Measurements from ENCODE around the gene UBL4A. TPM values are rescaled to one million over a fixed set of nuclear protein-coding genes. Genes with fewer than 3 reads are reported as not detected.

Gene UBL4A
- total RNA-seq, 1 donor from 2014 or later: 48.4 TPM

DNA sequence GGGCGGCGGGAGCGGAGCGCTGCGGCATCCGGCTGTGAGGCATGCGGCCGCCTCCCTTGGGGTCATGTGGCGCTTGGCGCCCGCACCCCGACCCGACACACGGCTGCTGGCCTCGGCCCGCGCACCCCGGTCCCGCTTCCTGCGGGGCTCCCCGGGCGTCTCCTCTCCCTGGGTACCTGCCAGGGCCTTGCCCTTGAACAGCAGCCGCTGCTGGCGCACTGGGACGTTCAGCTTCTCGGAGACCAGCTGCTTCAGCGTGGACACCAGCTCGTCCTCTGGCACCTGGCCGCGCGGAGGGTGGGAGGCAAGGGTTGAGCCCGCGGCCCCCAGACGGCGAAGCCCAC is 391 bp downstream of the UBL4A start:
- intact Hi-C loops (cut with DNase I): loop anchor here (5.0 kb wide), 1 partner anchor 49 kb away; the partner anchor contains the start of gene GDI1
- DNase-seq (ENCODE audit: low spot score): no peak

DNA sequence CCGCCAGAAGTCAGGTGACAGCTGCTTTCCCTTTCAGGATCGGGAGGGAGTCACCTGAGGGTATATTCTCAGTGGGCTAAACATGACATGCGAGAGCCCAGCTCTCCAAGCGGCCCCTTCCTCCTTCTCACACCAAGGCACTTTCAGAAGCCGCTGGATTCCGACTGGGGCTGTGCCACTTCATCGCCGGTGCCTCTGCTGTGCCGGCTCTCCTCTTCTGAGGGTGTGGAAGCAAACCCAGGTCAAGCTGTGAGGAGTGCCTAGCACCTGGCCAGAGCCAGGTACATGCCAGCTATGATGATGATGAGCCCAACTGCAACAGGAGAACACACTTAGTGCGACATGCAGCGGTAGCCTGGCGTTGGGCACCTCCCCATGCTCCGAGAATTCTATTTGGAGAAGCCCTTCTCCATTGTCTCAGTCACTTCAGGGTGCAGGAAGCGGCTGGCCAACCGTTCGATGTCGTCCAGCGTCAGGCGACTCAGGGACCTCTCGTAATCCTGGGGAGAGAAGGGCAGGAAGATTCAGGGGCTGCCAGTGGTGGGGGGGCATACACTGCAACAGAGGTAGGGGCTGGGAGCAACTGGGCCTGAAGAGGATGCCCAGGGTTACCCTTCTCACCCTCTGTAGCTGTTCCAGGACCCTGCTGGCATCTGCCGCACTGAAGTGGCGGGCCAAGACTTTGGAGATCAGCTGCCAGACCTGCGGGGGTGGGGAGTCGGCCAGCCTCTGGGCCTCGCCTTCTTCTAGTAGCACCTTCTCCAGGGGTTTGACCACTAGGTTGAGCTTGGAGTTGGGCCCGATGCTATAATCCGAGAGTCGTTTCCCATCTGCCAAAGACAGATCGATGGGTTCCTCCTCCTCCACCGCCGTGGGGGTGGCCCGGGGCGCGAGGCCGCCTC is 1.0 kb downstream of the UBL4A start:
- no peak for DNase-seq (ENCODE audit: low spot score)
- intact Hi-C loops (cut with DNase I): loop anchor here (5.0 kb wide), 1 partner anchor 48 kb away; the partner anchor contains the start of gene GDI1

DNA sequence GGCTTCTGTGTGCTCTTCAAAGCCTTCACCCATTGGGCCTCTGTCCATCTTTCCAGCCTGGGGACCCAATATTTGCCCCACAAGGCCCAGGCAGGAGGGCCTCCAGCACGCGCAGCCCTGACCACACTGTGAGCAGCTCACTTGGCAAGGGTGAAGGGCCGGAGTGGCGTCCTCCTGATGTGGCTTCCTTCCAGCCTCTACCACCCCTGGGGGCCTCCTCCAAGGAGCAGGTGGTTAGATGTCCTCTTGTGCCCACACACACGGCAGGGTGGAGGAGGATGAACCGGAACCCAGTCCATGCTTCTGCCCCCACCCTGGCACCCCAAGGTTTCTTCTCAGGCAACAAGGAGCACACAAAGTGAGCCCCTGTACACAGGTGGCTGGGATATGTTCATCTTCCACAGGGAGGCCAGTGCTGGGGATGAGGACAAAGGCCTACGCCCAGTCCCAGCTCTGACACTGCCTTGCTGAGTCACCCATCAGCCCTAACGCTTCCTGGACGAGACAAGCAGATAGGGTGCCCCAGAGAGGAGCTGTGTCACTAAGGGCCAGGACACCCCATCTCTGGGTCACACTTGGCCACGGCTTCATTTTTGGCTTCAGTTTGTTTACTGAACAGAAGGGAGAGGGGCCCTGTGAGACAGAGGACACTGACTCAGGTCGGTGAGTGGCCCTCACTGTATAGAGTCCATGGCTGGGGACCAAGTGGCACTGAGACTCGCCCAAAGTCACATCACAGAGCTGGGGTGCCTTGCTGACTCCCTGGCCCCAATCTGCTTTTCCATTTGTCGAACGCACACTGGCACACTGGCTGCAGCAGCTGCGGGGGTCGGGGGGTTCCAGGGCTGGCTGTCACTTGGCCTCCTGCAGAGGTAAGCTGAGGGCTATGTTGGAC is 1.9 kb downstream of the UBL4A start:
- no peak for DNase-seq (ENCODE audit: low spot score)
- intact Hi-C loops (cut with DNase I): loop anchor here (5.0 kb wide), 1 partner anchor 47 kb away; the partner anchor contains the start of gene GDI1

DNA sequence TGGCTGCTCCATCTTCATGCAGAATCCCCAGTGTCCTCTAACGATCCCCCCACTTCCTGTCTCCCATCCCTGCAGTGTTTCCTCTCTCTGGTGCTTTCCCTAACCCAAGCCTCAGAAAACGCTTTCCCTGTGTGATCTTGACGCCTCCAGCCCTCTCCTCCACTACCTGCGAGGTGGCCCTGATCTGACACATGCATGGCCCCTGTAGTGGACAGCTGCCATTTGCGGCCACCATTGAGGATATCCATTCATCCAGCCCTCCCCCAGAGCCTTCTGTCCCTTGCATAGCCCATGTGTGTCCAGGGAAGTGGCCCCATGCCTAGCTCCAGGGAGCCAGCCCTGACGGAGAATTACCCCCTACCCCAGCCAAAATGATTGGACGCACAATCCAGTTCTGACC is 3.1 kb downstream of the UBL4A start:
- intact Hi-C loops (cut with DNase I): no loop called here
- no peak for DNase-seq (ENCODE audit: low spot score)

DNA sequence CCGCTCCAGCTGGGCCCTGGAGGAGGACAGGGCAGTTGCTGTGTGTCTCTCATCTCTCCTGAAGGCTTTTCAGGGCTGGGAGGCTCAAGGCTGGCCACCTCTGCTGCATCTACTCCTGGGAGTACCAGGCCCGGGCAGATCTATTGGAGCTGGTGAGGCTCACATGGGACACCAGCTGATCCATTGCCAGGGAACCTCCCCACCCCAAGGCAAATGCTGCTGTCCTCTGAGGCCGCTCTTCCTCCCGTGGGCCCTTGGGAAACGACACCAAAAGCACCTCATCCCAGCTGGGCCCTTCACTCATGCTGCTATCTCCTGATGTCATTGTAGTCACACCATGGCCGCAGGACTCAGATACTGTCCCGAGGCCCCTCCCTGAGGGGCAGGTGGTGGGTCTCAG is 3.6 kb downstream of the UBL4A start:
- intact Hi-C loops (cut with DNase I): no loop called here
- no peak for DNase-seq (ENCODE audit: low spot score)

DNA sequence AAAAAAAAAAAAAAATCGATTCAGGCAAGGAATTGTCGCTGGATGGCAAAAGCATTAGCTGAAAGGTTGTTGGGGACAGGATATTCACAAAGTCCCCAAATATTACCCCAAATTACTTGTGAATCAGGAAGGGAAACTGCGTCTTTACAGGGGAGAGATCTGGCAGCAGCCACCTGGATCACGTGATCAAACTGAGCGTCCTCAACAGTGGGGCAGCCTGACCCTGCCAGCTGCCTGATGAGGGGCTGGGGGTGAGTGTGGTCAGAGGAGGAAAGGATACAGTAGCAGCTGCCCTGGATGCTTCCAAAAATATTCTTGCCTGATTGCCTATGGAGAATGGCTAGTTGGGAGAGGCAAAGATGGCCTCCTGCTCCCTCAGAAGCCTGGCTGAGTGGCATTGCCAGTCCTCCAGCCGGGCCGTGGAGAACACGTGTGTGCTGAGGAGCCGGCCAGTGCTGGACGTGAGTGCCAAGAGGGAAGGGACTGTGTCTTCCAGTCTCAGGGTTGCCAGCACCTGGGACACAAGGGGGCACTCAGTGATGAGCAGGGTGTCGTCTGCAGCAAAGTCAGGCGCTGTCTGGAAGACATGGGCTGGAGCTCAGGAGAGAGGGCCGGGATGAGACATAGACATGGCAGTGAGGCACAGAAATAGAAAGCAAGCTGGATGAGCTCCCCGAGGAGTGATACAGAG is 4.4 kb downstream of the UBL4A start:
- intact Hi-C loops (cut with DNase I): no loop called here
- no peak for DNase-seq (ENCODE audit: low spot score)

DNA sequence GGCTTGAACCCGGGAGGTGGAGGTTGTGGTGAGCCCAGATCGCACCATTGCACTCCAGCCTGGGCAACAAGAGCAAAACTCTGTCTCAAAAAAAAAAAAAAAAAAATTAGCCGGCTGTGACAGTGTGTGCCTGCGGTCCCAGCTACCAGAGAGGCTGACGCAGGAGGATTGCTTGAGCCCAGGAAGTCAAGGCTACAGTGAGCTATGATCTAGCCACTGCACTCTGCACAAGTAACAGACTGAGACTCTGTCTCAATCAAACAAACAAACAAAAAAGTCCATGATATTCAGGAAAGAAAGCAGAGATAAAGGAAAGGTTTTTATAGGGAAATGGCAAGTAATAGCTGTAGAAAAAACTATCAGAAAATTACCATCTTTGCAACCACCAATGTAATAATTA is 5.2 kb downstream of the UBL4A start:
- intact Hi-C loops (cut with DNase I): no loop called here
- DNase-seq (ENCODE audit: low spot score): no peak

DNA sequence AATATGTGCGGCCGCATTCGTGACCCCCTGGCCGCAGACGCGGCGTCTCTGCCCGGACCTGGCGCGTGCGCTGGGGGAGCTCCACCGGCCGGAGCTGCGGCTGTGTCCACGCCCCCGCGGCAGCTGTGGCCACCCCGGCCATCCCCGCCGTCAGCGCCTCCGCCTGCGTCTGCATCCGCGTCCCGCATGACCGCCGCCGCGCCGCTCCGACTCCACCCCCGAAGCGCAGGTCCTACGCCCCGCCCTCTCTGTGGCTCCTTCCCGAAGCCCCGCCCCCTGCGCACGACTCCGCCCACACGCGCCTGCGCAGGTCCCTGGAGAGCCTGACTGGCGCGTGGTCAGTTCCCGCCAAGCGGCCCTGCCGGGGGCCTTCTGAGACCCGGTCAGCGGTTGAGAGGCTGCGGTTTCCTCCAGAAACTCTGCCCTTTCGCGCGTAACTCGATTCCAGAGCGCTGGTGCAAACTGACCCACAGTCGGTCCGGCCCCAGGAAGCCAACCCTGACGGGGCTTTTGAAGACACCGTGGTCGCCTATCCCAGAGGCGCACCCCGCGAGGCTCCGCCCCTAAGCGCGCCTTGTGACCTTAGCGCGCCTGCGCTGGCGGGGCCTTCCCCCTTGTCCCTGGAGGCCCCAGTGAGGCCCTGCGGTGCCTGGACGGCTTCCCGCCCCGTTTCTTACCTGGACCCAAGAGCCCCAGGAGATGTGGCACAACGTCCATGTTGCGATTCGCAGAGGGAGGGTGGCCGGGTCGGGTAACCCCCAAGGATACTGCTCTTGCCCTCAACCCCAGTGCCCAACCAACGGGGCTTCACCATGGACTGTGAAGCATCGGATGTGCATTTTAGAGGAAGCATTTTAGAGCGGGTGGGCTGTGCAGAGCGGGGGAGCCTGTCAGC is 7.4 kb downstream of the UBL4A start, which contains the start of gene LAGE3:
LAGE3 (minus strand) TSS at position 554 of the 895 bp plus-strand sequence; CDS start at position 188, 366 bp downstream.
- DNase-seq (ENCODE audit: low spot score): peak; percentile 97
- intact Hi-C loops (cut with DNase I): loop anchor here (2.0 kb wide), 1 partner anchor 34 kb away; the partner anchor contains the start of gene FAM50A

DNA sequence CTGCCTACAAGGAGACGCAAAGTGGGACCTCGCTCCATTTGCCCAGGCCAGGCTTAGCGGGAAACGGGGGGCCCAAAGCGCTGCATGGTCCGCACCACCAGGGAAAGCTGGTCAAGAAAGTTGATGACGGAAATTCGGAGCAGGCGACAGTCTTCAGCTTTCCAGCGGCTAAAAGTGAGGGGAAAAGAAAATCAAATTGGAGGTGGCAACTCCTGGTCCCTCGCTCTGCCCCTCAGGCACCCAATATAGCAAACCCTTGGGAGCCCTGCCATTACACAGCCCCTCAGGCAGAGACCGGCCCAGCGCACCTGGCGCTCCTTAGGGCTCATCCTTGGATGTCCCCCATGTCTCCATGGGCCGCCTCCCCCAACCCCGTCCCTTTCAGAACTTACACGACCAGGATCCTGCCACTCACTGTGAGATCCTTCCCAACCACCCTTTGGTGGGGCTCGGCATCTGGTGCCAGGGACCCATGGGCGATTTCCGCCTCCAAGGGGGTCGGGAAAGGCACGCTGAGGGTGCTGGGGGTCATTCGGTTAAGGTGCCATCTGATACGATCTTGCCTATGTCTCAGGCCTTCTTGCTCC is 8.4 kb downstream of the UBL4A start:
- no peak for DNase-seq (ENCODE audit: low spot score)
- intact Hi-C loops (cut with DNase I): loop anchor here (2.0 kb wide), 1 partner anchor 33 kb away; the partner anchor contains the start of gene FAM50A

DNA sequence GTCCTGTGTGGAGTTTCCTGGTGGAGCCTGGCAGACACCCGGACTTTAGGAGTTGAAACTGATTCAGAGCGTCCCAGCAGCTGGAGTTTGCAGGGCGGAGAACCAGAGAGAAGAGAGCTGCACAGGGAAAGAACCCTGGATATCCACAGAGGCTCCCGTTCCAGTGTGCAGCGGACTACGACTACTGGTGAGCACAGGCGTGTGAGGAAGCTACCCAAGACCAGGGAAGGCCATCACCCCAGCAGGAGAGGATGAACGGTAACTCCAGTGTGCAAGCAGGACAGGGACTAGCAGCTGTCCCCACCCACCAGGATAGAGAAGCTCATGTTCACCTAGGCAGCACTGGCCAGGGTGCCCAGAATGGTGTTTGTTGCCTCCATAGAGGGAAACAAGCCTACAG is 9.6 kb downstream of the UBL4A start:
- intact Hi-C loops (cut with DNase I): no loop called here
- DNase-seq (ENCODE audit: low spot score): no peak

DNA sequence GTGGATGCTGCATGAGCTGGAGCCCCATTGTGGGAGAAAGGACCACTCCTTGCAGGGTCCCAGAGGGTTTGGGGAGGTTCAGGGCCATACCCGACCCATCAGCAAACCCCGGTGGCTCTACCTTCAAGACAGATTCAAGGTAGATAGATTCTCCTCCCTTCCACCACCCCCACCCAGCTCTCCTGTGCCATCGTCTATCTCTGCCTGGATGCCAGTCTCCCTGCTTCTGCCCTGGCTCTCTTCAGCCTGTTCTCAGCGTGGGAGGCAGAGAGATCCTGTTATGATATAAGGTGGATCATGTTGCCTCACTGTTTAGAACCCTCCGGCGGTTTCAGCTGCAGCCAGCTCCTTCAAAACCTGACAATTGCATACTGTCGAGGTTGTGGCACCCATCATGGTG is 12.7 kb downstream of the UBL4A start:
- intact Hi-C loops (cut with DNase I): no loop called here
- DNase-seq (ENCODE audit: low spot score): no peak

DNA sequence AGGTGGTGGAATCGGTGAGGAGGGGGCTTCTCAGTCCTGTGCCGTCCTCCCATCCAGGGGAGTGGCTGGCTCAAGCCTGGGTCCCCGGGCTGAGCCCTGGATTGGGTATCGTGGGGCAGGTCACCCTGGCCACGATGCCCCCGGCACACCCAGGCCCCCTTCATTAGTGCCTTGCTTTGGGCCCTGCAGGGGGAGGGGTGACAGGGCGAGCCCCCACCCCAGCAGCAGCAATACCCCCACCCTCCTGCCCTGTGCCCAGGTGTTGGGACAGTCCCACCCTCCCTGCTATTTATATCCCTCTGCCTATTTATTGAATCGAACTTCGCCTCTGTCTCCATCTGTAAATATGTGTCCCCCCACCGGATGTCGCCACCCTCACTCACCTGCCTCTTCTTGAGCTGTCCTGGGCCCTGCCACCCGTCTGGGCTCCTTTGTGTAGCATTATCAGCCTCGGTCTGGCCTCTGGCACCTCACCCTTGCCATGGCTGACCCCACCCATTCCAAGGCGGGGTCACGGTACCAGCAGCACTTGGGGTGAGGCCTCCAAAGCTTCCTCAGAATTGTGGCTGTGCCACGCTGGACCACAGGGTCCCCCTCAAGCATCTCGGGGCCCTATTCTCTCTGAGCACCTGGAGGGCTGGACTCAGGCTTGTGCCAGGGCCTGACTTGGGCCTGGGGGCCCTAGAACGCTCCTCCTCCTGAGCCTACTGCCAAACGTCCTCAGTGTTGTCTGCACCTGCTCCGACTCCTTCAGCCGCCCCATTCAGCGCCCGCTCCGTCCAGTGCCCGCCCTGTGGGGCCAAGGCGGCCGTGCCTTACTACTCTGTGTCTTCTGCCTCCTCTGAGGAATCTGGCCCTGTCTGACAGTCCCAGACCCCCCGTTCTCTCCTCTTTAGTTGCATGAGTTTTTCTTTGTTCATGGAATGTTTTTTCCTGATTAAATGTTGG is 13.5 kb downstream of the UBL4A start:
- DNase-seq (ENCODE audit: low spot score): no peak
- intact Hi-C loops (cut with DNase I): no loop called here

DNA sequence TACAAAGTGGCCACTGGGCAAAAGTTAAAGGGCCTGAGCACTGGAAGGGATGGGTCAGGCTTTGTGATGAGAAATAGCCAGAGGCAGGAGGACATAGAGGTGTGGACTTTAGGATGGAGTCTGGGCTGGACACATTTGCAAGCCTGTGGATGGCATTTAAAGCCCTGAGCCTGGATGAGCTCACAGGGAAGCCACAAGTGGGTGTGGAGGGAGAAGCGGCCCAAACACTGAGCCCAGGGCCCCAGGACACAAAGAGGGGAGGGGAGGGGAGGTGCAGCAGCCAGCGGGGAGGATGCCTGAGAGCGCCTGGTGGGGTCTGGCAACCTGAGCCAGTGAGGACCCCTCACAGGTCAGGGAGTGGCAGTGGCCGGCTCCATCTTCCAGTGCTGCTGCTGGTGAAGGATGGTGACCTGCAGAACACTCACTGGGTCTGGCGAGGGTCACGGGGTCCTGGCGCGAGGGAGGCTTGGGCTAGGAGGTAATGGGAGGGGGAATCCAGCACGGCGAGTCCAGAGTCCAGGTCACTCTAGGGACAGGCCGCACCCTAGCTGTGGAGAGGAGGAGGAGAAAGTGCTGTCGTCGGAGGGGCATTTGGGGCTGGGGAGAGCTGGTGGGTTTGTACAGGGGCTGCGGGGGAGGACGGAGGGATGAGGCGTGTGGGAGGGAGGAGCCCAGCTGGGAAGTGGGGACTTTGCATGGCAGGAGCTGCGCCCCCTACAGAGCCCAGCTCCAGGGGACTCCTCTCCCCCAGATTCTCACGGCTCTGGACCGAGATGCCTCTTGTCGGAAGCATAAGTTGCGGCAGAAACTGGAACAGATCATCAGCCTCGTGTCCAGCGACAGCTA is 14.4 kb downstream of the UBL4A start:
- intact Hi-C loops (cut with DNase I): no loop called here
- DNase-seq (ENCODE audit: low spot score): no peak

DNA sequence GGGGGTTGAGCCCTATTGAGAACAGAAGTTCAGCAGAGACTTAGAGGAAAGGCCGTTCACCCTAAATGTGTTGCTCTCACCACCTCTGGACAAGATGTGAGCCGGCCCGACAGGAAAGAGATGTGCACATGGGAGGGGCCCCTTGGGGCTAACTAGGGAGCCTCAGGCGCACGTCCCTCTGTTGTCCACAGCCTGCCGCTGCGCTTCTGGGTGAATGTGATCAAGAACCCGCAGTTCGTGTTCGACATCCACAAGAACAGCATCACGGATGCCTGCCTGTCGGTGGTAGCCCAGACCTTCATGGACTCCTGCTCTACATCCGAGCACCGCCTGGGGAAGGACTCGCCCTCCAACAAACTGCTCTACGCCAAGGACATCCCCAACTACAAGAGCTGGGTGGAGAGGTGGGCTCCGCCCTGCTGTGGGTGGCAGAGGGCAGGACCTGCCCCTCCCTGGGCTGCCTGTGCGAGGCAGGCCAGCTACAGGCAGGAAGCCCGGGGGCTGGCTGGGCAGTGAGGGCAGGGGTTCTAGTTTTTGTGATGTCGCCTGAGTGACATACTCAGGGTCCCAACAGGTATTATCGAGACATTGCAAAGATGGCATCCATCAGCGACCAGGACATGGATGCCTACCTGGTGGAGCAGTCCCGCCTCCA is 15.4 kb downstream of the UBL4A start:
- intact Hi-C loops (cut with DNase I): no loop called here
- no peak for DNase-seq (ENCODE audit: low spot score)

DNA sequence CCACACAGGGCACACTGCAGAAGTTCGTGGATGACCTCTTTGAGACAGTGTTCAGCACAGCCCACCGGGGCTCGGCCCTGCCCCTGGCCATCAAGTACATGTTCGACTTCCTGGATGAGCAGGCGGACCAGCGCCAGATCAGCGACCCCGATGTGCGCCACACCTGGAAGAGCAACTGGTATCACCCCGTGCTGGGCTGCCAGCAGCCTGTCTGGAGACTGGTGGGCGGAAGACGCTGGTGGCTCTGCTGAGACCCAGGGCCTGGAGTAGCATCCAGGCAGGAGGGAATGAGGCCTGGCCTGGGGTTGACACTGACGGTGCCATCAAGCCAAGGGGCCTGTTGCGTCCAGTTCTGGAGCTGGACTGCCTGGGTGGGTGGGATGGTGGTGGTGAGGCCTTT is 16.0 kb downstream of the UBL4A start:
- DNase-seq (ENCODE audit: low spot score): no peak
- intact Hi-C loops (cut with DNase I): no loop called here

DNA sequence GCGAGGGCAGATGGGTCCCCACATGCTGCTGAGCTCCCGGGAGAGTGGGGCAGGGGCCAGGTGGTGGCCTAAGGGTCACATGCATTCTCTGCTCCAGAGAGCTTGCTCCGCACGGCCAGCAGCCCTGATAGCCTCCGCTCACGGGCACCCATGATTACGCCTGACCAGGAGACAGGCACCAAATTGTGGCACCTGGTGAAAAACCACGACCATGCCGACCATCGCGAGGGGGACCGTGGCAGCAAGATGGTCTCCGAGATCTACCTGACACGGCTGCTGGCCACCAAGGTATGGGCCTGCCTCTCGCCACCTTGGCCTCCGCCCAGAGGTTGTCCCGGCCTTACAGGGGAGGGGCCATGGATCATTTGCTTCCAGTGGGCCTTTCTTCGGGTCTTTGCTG is 16.5 kb downstream of the UBL4A start:
- intact Hi-C loops (cut with DNase I): no loop called here
- no peak for DNase-seq (ENCODE audit: low spot score)
